ENCODE data around the gene DCBLD2. TPM values are rescaled to one million over a fixed set of nuclear protein-coding genes. Genes with fewer than 3 reads are reported as not detected.
A peak's percentile ranks its signal among the peaks of the same experiment; 100 is the strongest.

Gene DCBLD2
- total and polyA plus RNA-seq, 11 donors = 10.9 to 76.6 (median 62.0) TPM

DNA sequence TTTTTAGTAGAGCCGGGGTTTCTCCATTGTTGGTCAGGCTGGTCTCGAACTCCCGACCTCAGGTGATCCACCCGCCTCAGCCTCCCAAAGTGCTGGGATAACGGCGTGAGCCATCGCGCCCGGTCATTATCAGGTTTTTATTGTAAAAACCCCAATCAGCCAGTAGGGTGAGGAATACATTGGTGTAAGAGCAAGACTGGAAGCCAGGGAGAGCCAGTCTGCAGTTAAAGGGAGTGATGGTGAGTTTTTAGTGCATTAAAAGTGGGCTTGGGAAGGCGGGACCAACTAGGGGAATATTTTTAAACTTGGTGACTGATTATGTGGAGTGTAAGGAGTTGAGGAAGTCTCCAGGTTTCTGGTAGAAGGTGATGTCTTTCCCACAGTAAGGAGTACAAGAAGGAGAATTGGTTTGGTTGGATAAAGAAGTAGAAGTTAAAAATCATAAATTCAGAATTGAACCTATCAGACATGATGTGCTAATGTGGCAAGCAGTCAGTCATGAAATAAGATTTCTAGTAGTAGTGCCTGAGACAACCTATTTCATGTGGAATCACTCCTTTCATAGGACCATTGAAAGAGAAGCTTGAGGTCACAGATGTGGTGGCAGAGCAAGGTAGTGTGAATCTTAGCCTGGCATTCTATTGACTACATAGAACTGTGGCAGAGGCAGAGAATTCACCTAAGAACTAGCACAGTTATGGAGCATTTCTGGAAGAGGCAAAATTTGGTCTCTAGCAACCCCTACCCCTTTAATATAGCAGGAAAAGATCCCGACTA is 2.4 kb upstream of the DCBLD2 start:
- TF ChIP-seq POLR2A (IDR thresholded peaks at IDR 0.05) = no peak
- TF ChIP-seq, protein P1, sequence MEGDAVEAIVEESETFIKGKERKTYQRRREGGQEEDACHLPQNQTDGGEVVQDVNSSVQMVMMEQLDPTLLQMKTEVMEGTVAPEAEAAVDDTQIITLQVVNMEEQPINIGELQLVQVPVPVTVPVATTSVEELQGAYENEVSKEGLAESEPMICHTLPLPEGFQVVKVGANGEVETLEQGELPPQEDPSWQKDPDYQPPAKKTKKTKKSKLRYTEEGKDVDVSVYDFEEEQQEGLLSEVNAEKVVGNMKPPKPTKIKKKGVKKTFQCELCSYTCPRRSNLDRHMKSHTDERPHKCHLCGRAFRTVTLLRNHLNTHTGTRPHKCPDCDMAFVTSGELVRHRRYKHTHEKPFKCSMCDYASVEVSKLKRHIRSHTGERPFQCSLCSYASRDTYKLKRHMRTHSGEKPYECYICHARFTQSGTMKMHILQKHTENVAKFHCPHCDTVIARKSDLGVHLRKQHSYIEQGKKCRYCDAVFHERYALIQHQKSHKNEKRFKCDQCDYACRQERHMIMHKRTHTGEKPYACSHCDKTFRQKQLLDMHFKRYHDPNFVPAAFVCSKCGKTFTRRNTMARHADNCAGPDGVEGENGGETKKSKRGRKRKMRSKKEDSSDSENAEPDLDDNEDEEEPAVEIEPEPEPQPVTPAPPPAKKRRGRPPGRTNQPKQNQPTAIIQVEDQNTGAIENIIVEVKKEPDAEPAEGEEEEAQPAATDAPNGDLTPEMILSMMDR (IDR thresholded peaks at IDR 0.05) = no peak
- ATAC-seq = no peak
- Histone ChIP-seq H3K9me3 (peaks cover 0 to 6% (median 0%) of the 10 kb centered on the region in 12 donors), H3K27me3 (no peaks in the 10 kb centered on the region), H3K4me3 (no peak overlapping the region), H3K4me1 (peaks cover 0 to 25% (median 14%) of the 10 kb centered on the region in 12 donors), H3K27ac (no peak overlapping the region), H3K36me3 (no peaks in the 10 kb centered on the region)
- DNase-seq = no peak
- intact Hi-C loops (cut with DNase I) = loop anchor here in 3 of 10 donors (5.0 to 10.0 kb wide), 4 partner anchors 81 to 382 kb away; partner anchors contain the start of gene CLDND1 (in 1 of the 3)
- WGBS, 4 donors = 84 to 94% (median 92%) methylated on average over 11 of the region's 11 CpGs

DNA sequence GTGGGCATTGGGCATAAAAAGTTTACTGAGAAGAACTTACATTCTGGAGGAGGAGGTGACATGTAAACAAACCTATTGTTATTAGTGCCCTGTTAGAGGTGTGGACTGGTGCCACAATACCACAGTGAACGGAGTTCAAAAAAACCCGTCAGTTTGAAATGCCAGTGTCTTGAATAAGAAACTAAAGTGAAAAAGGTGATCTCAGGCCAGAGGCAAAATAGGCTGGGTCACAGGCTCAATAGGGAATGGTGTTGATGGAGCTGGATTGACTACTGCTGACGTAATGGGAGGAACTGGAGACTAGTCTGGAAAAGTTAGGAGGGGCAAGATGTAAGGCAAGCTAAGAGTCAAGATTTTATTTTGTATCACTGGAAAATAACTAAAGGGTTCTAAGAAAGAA is 1.6 kb upstream of the DCBLD2 start:
- TF ChIP-seq POLR2A (IDR thresholded peaks at IDR 0.05) = no peak
- TF ChIP-seq, protein P1 (IDR thresholded peaks at IDR 0.05) = no peak
- DNase-seq (no peak), ATAC-seq (no peak)
- Histone ChIP-seq H3K36me3 (no peaks in the 10 kb centered on the region), H3K27me3 (no peaks in the 10 kb centered on the region), H3K9me3 (peaks cover 0 to 3% (median 0%) of the 10 kb centered on the region in 12 donors), H3K4me3 (peak overlapping the region in 4 of 12 donors; percentile 88 to 99 (median 92)), H3K27ac (peak overlapping the region in 7 of 12 donors; percentile 82 to 96 (median 88)), H3K4me1 (peaks cover 0 to 33% (median 17%) of the 10 kb centered on the region in 12 donors)
- intact Hi-C loops (cut with DNase I) = loop anchor here in 3 of 10 donors (5.0 to 10.0 kb wide), 4 partner anchors 82 to 381 kb away; partner anchors contain the start of gene CLDND1 (in 1 of the 3)
- WGBS, 4 donors = 43 to 59% (median 53%) methylated on average over 3 of the region's 3 CpGs

DNA sequence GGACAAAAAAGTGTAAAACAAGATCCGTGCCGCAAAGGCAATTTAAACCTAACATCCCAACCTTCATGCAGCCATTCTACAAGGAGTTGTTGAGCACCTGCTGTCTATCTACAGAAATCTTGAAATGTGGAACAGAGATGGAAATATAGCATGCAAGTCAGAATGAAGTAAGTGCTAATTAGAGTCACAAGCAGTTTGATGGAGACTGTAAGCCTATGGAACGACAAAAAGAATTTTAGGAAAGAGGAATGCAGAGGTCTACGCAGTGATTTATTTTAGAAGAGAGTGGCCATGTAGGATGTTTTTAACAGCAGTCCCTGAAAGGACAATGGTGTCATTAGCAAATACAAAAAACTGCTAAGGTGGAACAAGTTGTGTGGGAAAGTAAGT is 851 bp upstream of the DCBLD2 start:
- H3K27me3 ChIP-seq = no peaks in the 10 kb centered on the region
- no peak for DNase-seq
- intact Hi-C loops (cut with DNase I) = loop anchor here in 3 of 10 donors (5.0 to 10.0 kb wide), 4 partner anchors 82 to 380 kb away; partner anchors contain the start of gene CLDND1 (in 1 of the 3)
- TF ChIP-seq, protein P1 (IDR thresholded peaks at IDR 0.05) = no peak
- no peak for TF ChIP-seq POLR2A (IDR thresholded peaks at IDR 0.05)
- ATAC-seq = no peak
- H3K4me3 ChIP-seq = peak overlapping the region in 11 of 12 donors; percentile 25 to 99 (median 92)
- H3K27ac ChIP-seq = peak overlapping the region; percentile 56 to 96 (median 86)
- WGBS, 4 donors = 19 to 27% (median 23%) methylated on average over 4 of the region's 4 CpGs
- peaks cover 0 to 40% (median 19%) of the 10 kb centered on the region in 12 donors for H3K4me1 ChIP-seq
- no peaks in the 10 kb centered on the region for H3K36me3 ChIP-seq
- no peaks in the 10 kb centered on the region for H3K9me3 ChIP-seq

- Histone ChIP-seq H3K27me3 (no peaks in the 10 kb centered on the region), H3K9me3 (no peaks in the 10 kb centered on the region), H3K36me3 (no peaks in the 10 kb centered on the region), H3K4me1 (peaks cover 0 to 46% (median 19%) of the 10 kb centered on the region in 12 donors), H3K27ac (peak overlapping the region; percentile 72 to 97 (median 96)), H3K4me3 (peak overlapping the region; percentile 78 to 99 (median 93))
- ATAC-seq (peak in 3 of 4 donors; percentile 38 to 78 (median 73)), DNase-seq (peak; percentile 52 to 74 (median 55))
- WGBS, 4 donors = 0% methylated on average over 22 to 26 of the region's 26 CpGs
- TF ChIP-seq POLR2A (IDR thresholded peaks at IDR 0.05) = no peak
- TF ChIP-seq, protein P1 (IDR thresholded peaks at IDR 0.05) = no peak
- intact Hi-C loops (cut with DNase I) = loop anchor here in 4 of 10 donors (1.0 to 10.0 kb wide), 5 partner anchors 15 to 379 kb away; partner anchors contain the start of gene CLDND1 (in 1 of the 4)
Measured at GRCh38 chr3:98901119-98901391, 440 bp downstream of the DCBLD2 start.

Data from heart left ventricle (tissue), 16 donors.